K562 (cell line): ENCODE results near the gene KCNA2. TPM values are rescaled to one million over a fixed set of nuclear protein-coding genes. Genes with fewer than 3 reads are reported as not detected.

ENCODE experiments used
- KDM2B ChIP-seq: fragments of 250-450 bp; sonication (Bioruptor Pico); IDR thresholded peaks from 2 replicates; pipeline ENCODE4 v1.8.0; 2021; ENCODE audit warnings: mild to moderate bottlenecking, moderate library complexity
- KLF10 ChIP-seq: fragments of 250-450 bp; sonication (Bioruptor Pico); IDR thresholded peaks from 2 replicates; pipeline ENCODE4 v1.6.1; 2021; ENCODE audit warnings: matching md5 sums
- MAFG ChIP-seq: fragments of 450-650 bp; conservative IDR thresholded peaks from 2 replicates; pipeline ENCODE4 v1.6.1; 2016; ENCODE audit warnings: missing genetic modification characterization, missing compliant biosample characterization
- NONO ChIP-seq, 2 experiments: fragments of 200-400 bp in 1 of 2; fragments of 450-650 bp in 1 of 2; formaldehyde crosslinking in 1 of 2; IDR thresholded peaks; 2 replicates each; pipeline ENCODE4 v1.6.1; 2017; ENCODE audit warnings: low read depth in 2 of 2, mild to moderate bottlenecking in 2 of 2, moderate library complexity in 2 of 2, low read length in 1 of 2
- SAFB ChIP-seq: fragments of 200-400 bp; formaldehyde crosslinking; IDR thresholded peaks from 2 replicates; pipeline ENCODE4 v1.6.1; 2017; ENCODE audit warnings: low read depth, low read length, borderline replicate concordance
- SMARCA5 ChIP-seq: fragments of 450-650 bp; IDR thresholded peaks from 2 replicates; pipeline ENCODE4 v1.6.1; 2016
- SMARCB1 ChIP-seq: IDR thresholded peaks from 2 replicates; pipeline ENCODE4 v1.6.1; 2011; ENCODE audit warnings: improper control_type of control experiment, low read depth; ENCODE audit not compliant: insufficient read length
- ZFX ChIP-seq: sonication (generic); formaldehyde crosslinking; IDR thresholded peaks from 2 replicates; pipeline ENCODE4 v1.8.0; 2022; ENCODE audit warnings: mild to moderate bottlenecking, missing genetic modification reagents, moderate library complexity
- ZNF253 ChIP-seq: fragments of 250-450 bp; sonication (Bioruptor Pico); conservative IDR thresholded peaks from 2 replicates; pipeline ENCODE4 v1.6.1; 2021; ENCODE audit warnings: mild to moderate bottlenecking
- polyA plus RNA-seq, 8 experiments: library from polyadenylated mRNA; depleted of rRNA in 4 of 8; stranded (reverse) in 5 of 8; unstranded in 3 of 8; fragments of >200 nt; fragmentation: Nextera tagmentation in 2 of 8; fragmentation: Illumina TruSeq in 1 of 8; extraction: Ambion mirVana in 2 of 8; extraction: Trizol in 1 of 8; gene quantifications; 2 replicates each; pipeline versions ENCODE4 v1.2.1 to v1.2.3, GENCODE V29; 2011 to 2014; ENCODE audit warnings: inconsistent platforms in 1 of 8, missing spikeins in 1 of 8
- total RNA-seq, 7 experiments: library from RNA; depleted of rRNA in 6 of 7; stranded (reverse); fragments of >200 nt in 6 of 7; fragmentation: Illumina TruSeq in 2 of 7; extraction: Trizol in 2 of 7; gene quantifications; 2 replicates each; pipeline versions ENCODE4 v1.2.1 to v1.2.3, GENCODE V29; 2011 to 2021; ENCODE audit warnings: low replicate concordance in 1 of 7
- TF ChIP-seq, protein P1 (sequence below): sonication (generic); formaldehyde crosslinking; IDR thresholded peaks from 2 replicates; pipeline ENCODE4 v1.8.0; 2023; ENCODE audit warnings: mild to moderate bottlenecking, missing genetic modification reagents
- TF ChIP-seq, protein P2 (sequence below), 2 experiments: fragments of 450-650 bp in 1 of 2; IDR thresholded peaks; 2 replicates each; pipeline ENCODE4 v1.6.1; 2011 to 2017; ENCODE audit warnings: low read depth in 2 of 2, antibody characterized with exemption in 1 of 2, borderline replicate concordance in 1 of 2, low read length in 1 of 2, mild to moderate bottlenecking in 1 of 2, mixed read lengths in 1 of 2; ENCODE audit not compliant: control insufficient read depth in 1 of 2
- TF ChIP-seq, protein P3 (sequence below): fragments of 200-800 bp; sonication (Bioruptor generic); IDR thresholded peaks from 2 replicates; pipeline ENCODE4 v1.6.1; 2017; ENCODE audit warnings: missing genetic modification characterization, missing compliant biosample characterization
- TF ChIP-seq, protein P4 (sequence below): sonication (generic); formaldehyde crosslinking; IDR thresholded peaks from 2 replicates; pipeline ENCODE4 v1.8.1; 2023; ENCODE audit warnings: mild to moderate bottlenecking, missing genetic modification reagents
- TF ChIP-seq, protein P5 (sequence below): sonication (generic); formaldehyde crosslinking; IDR thresholded peaks from 2 replicates; pipeline ENCODE4 v1.8.0; 2022; ENCODE audit warnings: mild to moderate bottlenecking, missing genetic modification reagents, borderline replicate concordance

Gene KCNA2
- total and polyA plus RNA-seq, 9 of the 15 experiments (the other 6 are each of a cell fraction or from before 2014, with no cell fraction given) = not detected

DNA sequence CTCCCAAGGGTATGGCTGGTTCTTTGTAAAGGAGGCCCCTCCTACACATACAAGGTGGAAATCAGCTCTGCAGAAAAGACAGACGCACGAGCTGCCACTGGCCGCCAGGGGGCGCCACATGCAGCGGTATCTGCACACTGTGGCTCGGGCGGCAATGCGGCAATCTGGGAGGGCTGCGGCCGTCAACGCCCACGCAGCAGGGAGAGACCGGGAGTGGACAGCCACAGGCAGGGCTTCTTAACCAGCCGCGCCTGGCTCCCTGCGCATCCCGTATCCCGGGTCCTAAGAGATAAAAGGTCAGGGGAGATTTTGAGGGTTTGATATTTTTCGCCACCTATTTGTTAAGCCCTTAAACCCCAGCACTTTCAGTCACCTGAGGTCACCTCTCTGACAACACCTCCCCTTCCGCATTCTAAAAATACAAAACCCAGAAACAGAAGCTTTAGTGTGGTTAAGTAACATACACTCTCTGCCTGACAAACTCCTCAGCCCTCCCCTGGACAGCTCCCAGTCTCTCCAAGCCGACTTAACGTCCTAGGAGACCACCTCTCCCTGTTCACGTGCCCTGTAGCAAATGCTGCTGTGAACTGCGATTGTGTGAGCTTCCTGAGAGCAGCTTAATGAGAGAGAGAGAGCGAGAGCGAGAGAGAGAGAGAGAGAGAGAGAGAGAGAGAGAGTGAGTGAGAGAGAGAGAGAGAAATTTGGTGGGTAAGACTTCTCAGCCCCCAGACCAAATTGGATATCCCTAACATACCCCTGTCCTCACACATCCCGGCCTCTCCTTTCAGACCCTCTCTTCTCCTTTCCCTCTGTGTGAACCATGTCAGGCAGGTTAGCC lies 13.5 kb upstream of the KCNA2 start (continued):
- TF ChIP-seq, protein P1, sequence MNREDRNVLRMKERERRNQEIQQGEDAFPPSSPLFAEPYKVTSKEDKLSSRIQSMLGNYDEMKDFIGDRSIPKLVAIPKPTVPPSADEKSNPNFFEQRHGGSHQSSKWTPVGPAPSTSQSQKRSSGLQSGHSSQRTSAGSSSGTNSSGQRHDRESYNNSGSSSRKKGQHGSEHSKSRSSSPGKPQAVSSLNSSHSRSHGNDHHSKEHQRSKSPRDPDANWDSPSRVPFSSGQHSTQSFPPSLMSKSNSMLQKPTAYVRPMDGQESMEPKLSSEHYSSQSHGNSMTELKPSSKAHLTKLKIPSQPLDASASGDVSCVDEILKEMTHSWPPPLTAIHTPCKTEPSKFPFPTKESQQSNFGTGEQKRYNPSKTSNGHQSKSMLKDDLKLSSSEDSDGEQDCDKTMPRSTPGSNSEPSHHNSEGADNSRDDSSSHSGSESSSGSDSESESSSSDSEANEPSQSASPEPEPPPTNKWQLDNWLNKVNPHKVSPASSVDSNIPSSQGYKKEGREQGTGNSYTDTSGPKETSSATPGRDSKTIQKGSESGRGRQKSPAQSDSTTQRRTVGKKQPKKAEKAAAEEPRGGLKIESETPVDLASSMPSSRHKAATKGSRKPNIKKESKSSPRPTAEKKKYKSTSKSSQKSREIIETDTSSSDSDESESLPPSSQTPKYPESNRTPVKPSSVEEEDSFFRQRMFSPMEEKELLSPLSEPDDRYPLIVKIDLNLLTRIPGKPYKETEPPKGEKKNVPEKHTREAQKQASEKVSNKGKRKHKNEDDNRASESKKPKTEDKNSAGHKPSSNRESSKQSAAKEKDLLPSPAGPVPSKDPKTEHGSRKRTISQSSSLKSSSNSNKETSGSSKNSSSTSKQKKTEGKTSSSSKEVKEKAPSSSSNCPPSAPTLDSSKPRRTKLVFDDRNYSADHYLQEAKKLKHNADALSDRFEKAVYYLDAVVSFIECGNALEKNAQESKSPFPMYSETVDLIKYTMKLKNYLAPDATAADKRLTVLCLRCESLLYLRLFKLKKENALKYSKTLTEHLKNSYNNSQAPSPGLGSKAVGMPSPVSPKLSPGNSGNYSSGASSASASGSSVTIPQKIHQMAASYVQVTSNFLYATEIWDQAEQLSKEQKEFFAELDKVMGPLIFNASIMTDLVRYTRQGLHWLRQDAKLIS (CRISPR knock-in tag) = no peak
- TF ChIP-seq ZFX (CRISPR knock-in tag) (no peak), MAFG (tag) (no peak), NONO (IDR thresholded peaks at IDR 0.05; ENCODE audit: low read depth in 2 of 2, low read length in 1 of 2) (0 out of 4 replicates have a peak, but pooled peaks of 1 of the 2 experiments have one; percentile 28), KDM2B (CRISPR knock-in tag) (no peak), SMARCB1 (no peak), ZNF253 (CRISPR knock-in tag) (no peak), SAFB (no peak), KLF10 (CRISPR knock-in tag) (no peak), SMARCA5 (no peak)
- TF ChIP-seq, protein P2, sequence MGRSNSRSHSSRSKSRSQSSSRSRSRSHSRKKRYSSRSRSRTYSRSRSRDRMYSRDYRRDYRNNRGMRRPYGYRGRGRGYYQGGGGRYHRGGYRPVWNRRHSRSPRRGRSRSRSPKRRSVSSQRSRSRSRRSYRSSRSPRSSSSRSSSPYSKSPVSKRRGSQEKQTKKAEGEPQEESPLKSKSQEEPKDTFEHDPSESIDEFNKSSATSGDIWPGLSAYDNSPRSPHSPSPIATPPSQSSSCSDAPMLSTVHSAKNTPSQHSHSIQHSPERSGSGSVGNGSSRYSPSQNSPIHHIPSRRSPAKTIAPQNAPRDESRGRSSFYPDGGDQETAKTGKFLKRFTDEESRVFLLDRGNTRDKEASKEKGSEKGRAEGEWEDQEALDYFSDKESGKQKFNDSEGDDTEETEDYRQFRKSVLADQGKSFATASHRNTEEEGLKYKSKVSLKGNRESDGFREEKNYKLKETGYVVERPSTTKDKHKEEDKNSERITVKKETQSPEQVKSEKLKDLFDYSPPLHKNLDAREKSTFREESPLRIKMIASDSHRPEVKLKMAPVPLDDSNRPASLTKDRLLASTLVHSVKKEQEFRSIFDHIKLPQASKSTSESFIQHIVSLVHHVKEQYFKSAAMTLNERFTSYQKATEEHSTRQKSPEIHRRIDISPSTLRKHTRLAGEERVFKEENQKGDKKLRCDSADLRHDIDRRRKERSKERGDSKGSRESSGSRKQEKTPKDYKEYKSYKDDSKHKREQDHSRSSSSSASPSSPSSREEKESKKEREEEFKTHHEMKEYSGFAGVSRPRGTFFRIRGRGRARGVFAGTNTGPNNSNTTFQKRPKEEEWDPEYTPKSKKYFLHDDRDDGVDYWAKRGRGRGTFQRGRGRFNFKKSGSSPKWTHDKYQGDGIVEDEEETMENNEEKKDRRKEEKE (IDR thresholded peaks at IDR 0.05; ENCODE audit: borderline replicate concordance in 1 of 2, control insufficient read depth in 1 of 2, low read depth in 2 of 2, low read length in 1 of 2) = no peak
- TF ChIP-seq, protein P3, sequence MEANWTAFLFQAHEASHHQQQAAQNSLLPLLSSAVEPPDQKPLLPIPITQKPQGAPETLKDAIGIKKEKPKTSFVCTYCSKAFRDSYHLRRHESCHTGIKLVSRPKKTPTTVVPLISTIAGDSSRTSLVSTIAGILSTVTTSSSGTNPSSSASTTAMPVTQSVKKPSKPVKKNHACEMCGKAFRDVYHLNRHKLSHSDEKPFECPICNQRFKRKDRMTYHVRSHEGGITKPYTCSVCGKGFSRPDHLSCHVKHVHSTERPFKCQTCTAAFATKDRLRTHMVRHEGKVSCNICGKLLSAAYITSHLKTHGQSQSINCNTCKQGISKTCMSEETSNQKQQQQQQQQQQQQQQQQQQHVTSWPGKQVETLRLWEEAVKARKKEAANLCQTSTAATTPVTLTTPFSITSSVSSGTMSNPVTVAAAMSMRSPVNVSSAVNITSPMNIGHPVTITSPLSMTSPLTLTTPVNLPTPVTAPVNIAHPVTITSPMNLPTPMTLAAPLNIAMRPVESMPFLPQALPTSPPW (CRISPR knock-in tag) = peak; percentile 15; the same call in 1 of the 2 replicates
- TF ChIP-seq, protein P4, sequence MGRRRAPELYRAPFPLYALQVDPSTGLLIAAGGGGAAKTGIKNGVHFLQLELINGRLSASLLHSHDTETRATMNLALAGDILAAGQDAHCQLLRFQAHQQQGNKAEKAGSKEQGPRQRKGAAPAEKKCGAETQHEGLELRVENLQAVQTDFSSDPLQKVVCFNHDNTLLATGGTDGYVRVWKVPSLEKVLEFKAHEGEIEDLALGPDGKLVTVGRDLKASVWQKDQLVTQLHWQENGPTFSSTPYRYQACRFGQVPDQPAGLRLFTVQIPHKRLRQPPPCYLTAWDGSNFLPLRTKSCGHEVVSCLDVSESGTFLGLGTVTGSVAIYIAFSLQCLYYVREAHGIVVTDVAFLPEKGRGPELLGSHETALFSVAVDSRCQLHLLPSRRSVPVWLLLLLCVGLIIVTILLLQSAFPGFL (CRISPR knock-in tag) = no peak
- TF ChIP-seq, protein P5, sequence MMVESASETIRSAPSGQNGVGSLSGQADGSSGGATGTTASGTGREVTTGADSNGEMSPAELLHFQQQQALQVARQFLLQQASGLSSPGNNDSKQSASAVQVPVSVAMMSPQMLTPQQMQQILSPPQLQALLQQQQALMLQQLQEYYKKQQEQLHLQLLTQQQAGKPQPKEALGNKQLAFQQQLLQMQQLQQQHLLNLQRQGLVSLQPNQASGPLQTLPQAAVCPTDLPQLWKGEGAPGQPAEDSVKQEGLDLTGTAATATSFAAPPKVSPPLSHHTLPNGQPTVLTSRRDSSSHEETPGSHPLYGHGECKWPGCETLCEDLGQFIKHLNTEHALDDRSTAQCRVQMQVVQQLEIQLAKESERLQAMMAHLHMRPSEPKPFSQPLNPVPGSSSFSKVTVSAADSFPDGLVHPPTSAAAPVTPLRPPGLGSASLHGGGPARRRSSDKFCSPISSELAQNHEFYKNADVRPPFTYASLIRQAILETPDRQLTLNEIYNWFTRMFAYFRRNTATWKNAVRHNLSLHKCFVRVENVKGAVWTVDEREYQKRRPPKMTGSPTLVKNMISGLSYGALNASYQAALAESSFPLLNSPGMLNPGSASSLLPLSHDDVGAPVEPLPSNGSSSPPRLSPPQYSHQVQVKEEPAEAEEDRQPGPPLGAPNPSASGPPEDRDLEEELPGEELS = no peak
